ENCODE data around the gene GPR108. TPM values are rescaled to one million over a fixed set of nuclear protein-coding genes. Genes with fewer than 3 reads are reported as not detected.

Gene GPR108
- total RNA-seq, 2 experiments from 2014 or later = 63.2 to 88.3 TPM

GRCh38 chr19:6736917-6737283, 480 bp downstream of the GPR108 start:
- H4K20me1 ChIP-seq (ENCODE audit: insufficient read depth, low read length) = no peaks in the 10 kb centered on the region
- H3K9me2 ChIP-seq (ENCODE audit: insufficient read depth, low read length) = no peaks in the 10 kb centered on the region
- no peaks in the 10 kb centered on the region for H3K9me3 ChIP-seq (ENCODE audit: low read length)
- peaks cover 51% of the 10 kb centered on the region for H3K4me1 ChIP-seq (ENCODE audit: insufficient read depth, low read length, poor library complexity, severe bottlenecking)
- CTCF ChIA-PET (ENCODE audit: unreplicated experiment) = interaction anchor here (1.7 kb wide), 1 partner anchor 127 kb away, joined by 5 read pairs; no protein-coding TSS in a partner anchor
- peak overlapping the region; percentile 85 for H3K4me2 ChIP-seq (ENCODE audit: low read length)
- POLR2A ChIA-PET = interaction anchor here (1.0 to 1.8 kb wide), 3 partner anchors 15 to 127 kb away, joined by 3 to 6 read pairs (median 4); no protein-coding TSS in a partner anchor
- peak overlapping the region; percentile 83 for H3K4me3 ChIP-seq (ENCODE audit: low read depth, low read length, poor library complexity, severe bottlenecking)
- TF ChIP-seq CTCF (conservative IDR thresholded peaks at IDR 0.05; ENCODE audit: low read length) = peak; percentile 72
- TF ChIP-seq EZH2phosphoT487 (IDR thresholded peaks at IDR 0.05; ENCODE audit: borderline replicate concordance, low read depth, low read length) = no peak
- intact Hi-C loops (cut with micrococcal nuclease; ENCODE audit: unreplicated experiment) = loop anchor here (1.0 to 5.0 kb wide), 6 partner anchors 36 to 364 kb away; partner anchors contain the start of gene ALKBH7
- no TSS peak for BruUV-seq (replicated peaks)
- H3K36me3 ChIP-seq (ENCODE audit: insufficient read depth, low read length) = no peaks in the 10 kb centered on the region
- H3K79me2 ChIP-seq (ENCODE audit: insufficient read depth, low read depth, low read length) = peaks cover 13% of the 10 kb centered on the region; the same call in 1 of the 2 replicates
- DNase-seq (ENCODE audit: low spot score) = no peak
- H3K27ac ChIP-seq (ENCODE audit: low read depth, low read length, poor library complexity, severe bottlenecking) = peak overlapping the region; percentile 74
- peak overlapping the region; percentile 26; the same call in 1 of the 2 replicates for H2AFZ ChIP-seq (ENCODE audit: low read length)

GRCh38 chr19:6736169-6736916, 1.0 kb downstream of the GPR108 start:
- Histone ChIP-seq H3K9me3 (ENCODE audit: low read length) (no peaks in the 10 kb centered on the region), H4K20me1 (ENCODE audit: insufficient read depth, low read length) (no peaks in the 10 kb centered on the region), H2AFZ (ENCODE audit: low read length) (peak overlapping the region; percentile 26; the same call in 1 of the 2 replicates), H3K4me2 (ENCODE audit: low read length) (peak overlapping the region; percentile 85), H3K4me1 (ENCODE audit: insufficient read depth, low read length, poor library complexity, severe bottlenecking) (peaks cover 45% of the 10 kb centered on the region), H3K9me2 (ENCODE audit: insufficient read depth, low read length) (no peaks in the 10 kb centered on the region), H3K79me2 (ENCODE audit: insufficient read depth, low read depth, low read length) (peaks cover 13% of the 10 kb centered on the region; the same call in 1 of the 2 replicates), H3K27ac (ENCODE audit: low read depth, low read length, poor library complexity, severe bottlenecking) (peak overlapping the region; percentile 74), H3K4me3 (ENCODE audit: low read depth, low read length, poor library complexity, severe bottlenecking) (peak overlapping the region; percentile 83), H3K36me3 (ENCODE audit: insufficient read depth, low read length) (no peaks in the 10 kb centered on the region)
- ChIA-PET POLR2A (interaction anchor here (0.6 to 1.1 kb wide), 2 partner anchors 14 to 20 kb away, joined by 3 to 4 read pairs; no protein-coding TSS in a partner anchor), CTCF (ENCODE audit: unreplicated experiment) (interaction anchor here (1.7 kb wide), 1 partner anchor 127 kb away, joined by 5 read pairs; no protein-coding TSS in a partner anchor)
- intact Hi-C loops (cut with micrococcal nuclease; ENCODE audit: unreplicated experiment) = loop anchor here (2.0 to 5.0 kb wide), 4 partner anchors 104 to 364 kb away; partner anchors contain the start of gene ALKBH7
- BruUV-seq (replicated peaks) = TSS peak; percentile 70
- DNase-seq (ENCODE audit: low spot score) = peak; percentile 90
- TF ChIP-seq CTCF (conservative IDR thresholded peaks at IDR 0.05; ENCODE audit: low read length) = peak; percentile 87
- TF ChIP-seq EZH2phosphoT487 (IDR thresholded peaks at IDR 0.05; ENCODE audit: borderline replicate concordance, low read depth, low read length) = no peak
